H1 (cell line): Measurements from ENCODE around the gene ARMH1. TPM values are rescaled to one million over a fixed set of nuclear protein-coding genes. Genes with fewer than 3 reads are reported as not detected.
A peak's percentile ranks its signal among the peaks of the same experiment; 100 is the strongest.

Source experiments
- CTCF ChIA-PET: fragments of 300-600 bp; sonication (Branson Sonifier 250); formaldehyde crosslinking; loops from one replicate; lab custom pipeline; 2021; ENCODE audit not compliant: partially characterized antibody; lab: Charles Lee
- POLR2A ChIA-PET: fragments of 300-600 bp; sonication (Branson Sonifier 250); formaldehyde crosslinking; loops from one replicate; lab custom pipeline; 2021; ENCODE audit warnings: inconsistent platforms; ENCODE audit not compliant: partially characterized antibody; lab: Charles Lee
- DNase-seq, 2 experiments: peaks; one replicate each; pipeline versions ENCODE4 v3.0.0 to v3.0.0-alpha.2; 2010 to 2022; ENCODE audit warnings: low spot score in 2 of 2, low read depth in 1 of 2, mixed read lengths in 1 of 2
- FAIRE-seq: peaks from 2 replicates; lab custom pipeline; 2011; peaks lifted over from hg19 to GRCh38; lab: Jason Lieb, UNC
- H2AFZ ChIP-seq: 2 replicates; pipeline ENCODE4 v1.8.1; 2012; ENCODE audit warnings: low read length, inconsistent platforms
- H2AK5ac ChIP-seq: 2 replicates; pipeline ENCODE4 v1.6.1; 2013; ENCODE audit warnings: low read depth, low read length
- H2BK120ac ChIP-seq: replicated peaks from 2 replicates; pipeline ENCODE3; 2013; ENCODE audit warnings: low read depth, low read length, inconsistent platforms
- H2BK12ac ChIP-seq: 2 replicates; pipeline ENCODE4 v1.6.1; 2013; ENCODE audit warnings: low read depth, low read length
- H2BK15ac ChIP-seq: 2 replicates; pipeline ENCODE4 v1.6.1; 2013; ENCODE audit warnings: low read length
- H2BK20ac ChIP-seq: 2 replicates; pipeline ENCODE4 v1.6.1; 2013; ENCODE audit warnings: low read length
- H2BK5ac ChIP-seq: 2 replicates; pipeline ENCODE4 v1.6.1; 2013; ENCODE audit warnings: low read depth, low read length
- H3K14ac ChIP-seq: 2 replicates; pipeline ENCODE4 v1.6.1; 2013; ENCODE audit warnings: inconsistent platforms; ENCODE audit not compliant: insufficient read length
- H3K18ac ChIP-seq: 2 replicates; pipeline ENCODE4 v1.6.1; 2013; ENCODE audit warnings: low read length; ENCODE audit errors: extremely low read depth
- H3K23ac ChIP-seq: 2 replicates; pipeline ENCODE4 v1.6.1; 2013; ENCODE audit warnings: inconsistent platforms; ENCODE audit not compliant: insufficient read length
- H3K23me2 ChIP-seq: 2 replicates; pipeline ENCODE4 v1.6.1; 2013; ENCODE audit warnings: low read depth, low read length
- H3K27ac ChIP-seq: 2 replicates; pipeline ENCODE4 v1.6.1; 2011; ENCODE audit warnings: low read depth, low read length, inconsistent platforms
- H3K27me3 ChIP-seq, 4 experiments: replicated peaks in 1 of 4; 1 replicate in 1 of 4; 2 replicates in 3 of 4; pipeline versions ENCODE4 v1.6.1 to v1.8.1; 2011 to 2013; ENCODE audit warnings: low read length in 3 of 4, mild to moderate bottlenecking in 3 of 4, inconsistent platforms in 2 of 4, mixed read lengths in 2 of 4, moderate library complexity in 1 of 4; ENCODE audit not compliant: control insufficient read depth in 3 of 4, insufficient read depth in 3 of 4; ENCODE audit errors: extremely low read depth in 1 of 4
- H3K36me3 ChIP-seq, 4 experiments: 2 replicates each; pipeline versions ENCODE4 v1.6.1 to v1.8.1; 2011 to 2013; ENCODE audit warnings: mild to moderate bottlenecking in 4 of 4, low read length in 3 of 4, moderate library complexity in 2 of 4, control low read depth in 1 of 4, inconsistent platforms in 1 of 4; ENCODE audit not compliant: insufficient read depth in 4 of 4, control insufficient read depth in 2 of 4
- H3K4ac ChIP-seq: replicated peaks from 2 replicates; pipeline ENCODE3; 2013; ENCODE audit warnings: low read length, low read depth, mixed read lengths, inconsistent platforms; ENCODE audit not compliant: insufficient read length
- H3K4me1 ChIP-seq, 4 experiments: replicated peaks in 1 of 4; 1 replicate in 1 of 4; 2 replicates in 3 of 4; pipeline versions ENCODE4 v1.6.1 to v1.8.1; 2011 to 2013; ENCODE audit warnings: low read length in 3 of 4, inconsistent platforms in 2 of 4, mixed read lengths in 1 of 4; ENCODE audit not compliant: insufficient read depth in 4 of 4, control insufficient read depth in 3 of 4
- H3K4me2 ChIP-seq, 2 experiments: 2 replicates each; pipeline versions ENCODE4 v1.6.1 to v1.8.1; 2011 to 2013; ENCODE audit warnings: low read depth in 2 of 2, low read length in 2 of 2, control low read depth in 1 of 2, inconsistent platforms in 1 of 2, mild to moderate bottlenecking in 1 of 2; ENCODE audit not compliant: insufficient read depth in 1 of 2
- H3K4me3 ChIP-seq, 4 experiments: fragments of 200-600, 300-600 bp in 1 of 4; sonication (generic), shearing (Covaris generic), sonication (Bioruptor Twin) in 1 of 4; 2 replicates each; pipeline versions ENCODE4 v1.5.1 to v1.8.1; 2011 to 2016; ENCODE audit warnings: low read length in 4 of 4, low read depth in 3 of 4, control low read depth in 2 of 4, inconsistent platforms in 2 of 4, mild to moderate bottlenecking in 2 of 4, mixed read lengths in 1 of 4, moderate library complexity in 1 of 4; ENCODE audit not compliant: insufficient read depth in 2 of 4; ENCODE audit errors: extremely low read depth in 1 of 4
- H3K56ac ChIP-seq: replicated peaks from 2 replicates; pipeline ENCODE3; 2013; ENCODE audit warnings: low read depth, mild to moderate bottlenecking, mixed read lengths, low read length, inconsistent platforms; ENCODE audit not compliant: insufficient read length
- H3K79me1 ChIP-seq: 2 replicates; pipeline ENCODE4 v1.6.1; 2013; ENCODE audit warnings: low read depth, low read length, control low read depth
- H3K79me2 ChIP-seq, 2 experiments: 2 replicates each; pipeline versions ENCODE4 v1.6.1 to v1.8.1; 2012 to 2013; ENCODE audit warnings: low read length in 2 of 2, mild to moderate bottlenecking in 2 of 2, inconsistent platforms in 1 of 2; ENCODE audit not compliant: insufficient read depth in 2 of 2, control insufficient read depth in 1 of 2
- H3K9ac ChIP-seq, 4 experiments: replicated peaks in 1 of 4; 1 replicate in 1 of 4; 2 replicates in 3 of 4; pipeline versions ENCODE4 v1.6.1 to v1.8.1; 2011 to 2013; ENCODE audit warnings: low read depth in 3 of 4, low read length in 3 of 4, control low read depth in 2 of 4, mild to moderate bottlenecking in 2 of 4, moderate library complexity in 2 of 4, inconsistent platforms in 1 of 4; ENCODE audit errors: extremely low read depth in 1 of 4
- H3K9me3 ChIP-seq, 2 experiments: 2 replicates each; pipeline versions ENCODE4 v1.6.1 to v1.8.1; 2012 to 2013; ENCODE audit warnings: mild to moderate bottlenecking in 2 of 2, moderate library complexity in 2 of 2, control low read depth in 1 of 2, inconsistent platforms in 1 of 2, low read depth in 1 of 2, low read length in 1 of 2, mixed read lengths in 1 of 2; ENCODE audit not compliant: insufficient read depth in 2 of 2
- H4K20me1 ChIP-seq, 2 experiments: replicated peaks in 1 of 2; 2 replicates each; pipeline versions ENCODE3 to v1.8.1; 2011 to 2013; ENCODE audit warnings: inconsistent platforms in 2 of 2, low read length in 2 of 2, mild to moderate bottlenecking in 1 of 2; ENCODE audit not compliant: insufficient read depth in 2 of 2, control insufficient read depth in 1 of 2
- H4K5ac ChIP-seq: 2 replicates; pipeline ENCODE4 v1.6.1; 2013; ENCODE audit warnings: low read length, low read depth, mixed read lengths, inconsistent platforms; ENCODE audit not compliant: insufficient read length
- H4K8ac ChIP-seq: 2 replicates; pipeline ENCODE4 v1.8.0; 2013; ENCODE audit warnings: mild to moderate bottlenecking, moderate library complexity, low read length, inconsistent platforms; ENCODE audit not compliant: insufficient read depth; ENCODE audit errors: extremely low read depth
- H4K91ac ChIP-seq: replicated peaks from 2 replicates; pipeline ENCODE3; 2013; ENCODE audit warnings: low read length, mixed read lengths, inconsistent platforms; ENCODE audit not compliant: insufficient read length
- KDM4A ChIP-seq: IDR thresholded peaks from one replicate; pipeline ENCODE4 v1.7.1; 2012; ENCODE audit warnings: low read depth, mild to moderate bottlenecking, moderate library complexity, low read length, inconsistent platforms; ENCODE audit not compliant: severe bottlenecking
- KDM5A ChIP-seq: fragments of 200-600 bp; IDR thresholded peaks from 2 replicates; pipeline ENCODE4 v1.7.1; 2012; ENCODE audit warnings: mild to moderate bottlenecking, low read length, inconsistent platforms, mixed read lengths
- WGBS, 2 experiments: shearing (Covaris generic) in 1 of 2; methylation state at CpG; one replicate each; pipeline versions ENCODE4 v1.1.6 to v1.1.7; 2013 to 2015; ENCODE audit warnings: low lambda C conversion rate in 2 of 2, mixed read lengths in 2 of 2, inconsistent platforms in 1 of 2, low coverage in 1 of 2, missing lambda C conversion rate in 1 of 2; ENCODE audit not compliant: insufficient replicate concordance in 2 of 2, insufficient coverage in 1 of 2, insufficient read length in 1 of 2; ENCODE audit errors: extremely low coverage in 1 of 2, missing lambda C conversion rate in 1 of 2; 5-methylcytosine and 5-hydroxymethylcytosine counted together
- polyA plus RNA-seq, 7 experiments: library from polyadenylated mRNA; depleted of rRNA in 3 of 7; stranded (reverse) in 5 of 7; unstranded in 2 of 7; fragments of >200 nt in 5 of 7; fragments of 200-250 nt in 2 of 7; gene quantifications; 1 replicate in 5 of 7; 2 replicates in 1 of 7; 4 replicates in 1 of 7; pipeline versions ENCODE4 v1.2.1 to v1.2.3, GENCODE V29; 2011 to 2013; ENCODE audit warnings: missing spikeins in 2 of 7, mixed read lengths in 2 of 7
- total RNA-seq: library from RNA; stranded (reverse); fragmentation: NEBNext Ultra II Directional; extraction: Animal tissue kit (Norgen Biotek cat#: 25700); gene quantifications from 2 replicates; pipeline ENCODE4 v1.2.1, GENCODE V29; 2021

ARMH1 gene
- total and polyA plus RNA-seq, 2 of the 8 experiments (the other 6 are each of a cell fraction or from before 2014, with no cell fraction given), result 0.82 to 0.85 TPM

DNA sequence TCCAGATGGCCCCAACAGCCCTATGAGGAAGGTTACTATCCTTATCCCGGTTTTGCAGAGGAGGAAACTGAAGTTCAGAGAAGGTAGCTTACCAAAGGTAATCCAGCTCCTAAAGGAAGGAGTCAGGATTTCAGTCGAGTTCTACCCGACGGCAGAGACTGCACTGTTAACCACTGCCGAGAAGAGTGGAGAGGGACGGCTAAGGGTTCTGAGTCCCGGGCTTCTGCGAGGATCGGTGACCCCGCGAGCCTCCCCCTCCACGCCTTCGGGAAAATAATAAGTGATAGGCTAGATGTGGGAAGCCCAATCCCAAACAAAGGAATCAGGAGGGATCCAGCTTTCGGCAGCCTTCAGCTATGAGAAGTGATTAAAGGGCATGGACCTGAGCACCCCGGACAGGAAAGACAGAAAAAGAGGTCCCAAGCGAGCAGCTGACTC lies 820 bp upstream of the ARMH1 start:
- 8% methylated on average over 16 of the region's 16 CpGs; no CpG with 5 or more reads in 1 of the 2 experiments for WGBS, 2 experiments
- Histone ChIP-seq H2BK12ac (no peak overlapping the region), H3K4me3 (peak overlapping the region; percentile 58 to 93 (median 75)), H3K23me2 (peaks cover 11% of the 10 kb centered on the region), H3K18ac (no peak overlapping the region; the same call in 1 of the 2 replicates), H3K36me3 (no peaks in the 10 kb centered on the region), H3K4ac (no peak overlapping the region), H4K20me1 (no peaks in the 10 kb centered on the region), H2BK15ac (no peak overlapping the region), H3K27ac (no peak overlapping the region), H4K91ac (no peak overlapping the region), H3K14ac (no peak overlapping the region), H2BK120ac (no peak overlapping the region), H3K27me3 (no peaks in the 10 kb centered on the region; a peak in 1 of 7 replicates), H4K5ac (no peak overlapping the region), H4K8ac (no peak overlapping the region), H3K4me1 (peaks cover 4 to 11% (median 6%) of the 10 kb centered on the region in 4 experiments; a peak in 6 of 7 replicates), H2AK5ac (no peak overlapping the region; the same call in 1 of the 2 replicates), H3K9me3 (no peaks in the 10 kb centered on the region), H3K4me2 (peak overlapping the region; percentile 84 to 93), H3K23ac (no peak overlapping the region), H3K79me2 (no peaks in the 10 kb centered on the region), H2BK20ac (no peak overlapping the region), H2BK5ac (no peak overlapping the region), H2AFZ (no peak overlapping the region), H3K56ac (no peak overlapping the region), H3K9ac (peak overlapping the region in 3 of 4 experiments; percentile 32 to 74 (median 36); a peak in 6 of 7 replicates), H3K79me1 (no peaks in the 10 kb centered on the region)
- CTCF ChIA-PET, result interaction anchor here (0.5 to 5.9 kb wide), 10 partner anchors 15 to 65 kb away, joined by 3 to 29 read pairs (median 4); no protein-coding TSS in a partner anchor
- POLR2A ChIA-PET, result interaction anchor here (0.5 to 3.3 kb wide), 10 partner anchors 9 to 337 kb away, joined by 3 to 23 read pairs (median 3); partner anchors contain the start of genes EIF2B3 and HECTD3
- no peak for DNase-seq
- TF ChIP-seq KDM4A (peak; percentile 50), KDM5A (no peak)
- no peak for FAIRE-seq
